Measurements from ENCODE around the gene ZNF586.
"Not testable (repeated sequence)": the region's sequence is repeated elsewhere in the genome, so short reads cannot be mapped to it uniquely, and the experiment has no call there.

The ZNF586 gene

DNA sequence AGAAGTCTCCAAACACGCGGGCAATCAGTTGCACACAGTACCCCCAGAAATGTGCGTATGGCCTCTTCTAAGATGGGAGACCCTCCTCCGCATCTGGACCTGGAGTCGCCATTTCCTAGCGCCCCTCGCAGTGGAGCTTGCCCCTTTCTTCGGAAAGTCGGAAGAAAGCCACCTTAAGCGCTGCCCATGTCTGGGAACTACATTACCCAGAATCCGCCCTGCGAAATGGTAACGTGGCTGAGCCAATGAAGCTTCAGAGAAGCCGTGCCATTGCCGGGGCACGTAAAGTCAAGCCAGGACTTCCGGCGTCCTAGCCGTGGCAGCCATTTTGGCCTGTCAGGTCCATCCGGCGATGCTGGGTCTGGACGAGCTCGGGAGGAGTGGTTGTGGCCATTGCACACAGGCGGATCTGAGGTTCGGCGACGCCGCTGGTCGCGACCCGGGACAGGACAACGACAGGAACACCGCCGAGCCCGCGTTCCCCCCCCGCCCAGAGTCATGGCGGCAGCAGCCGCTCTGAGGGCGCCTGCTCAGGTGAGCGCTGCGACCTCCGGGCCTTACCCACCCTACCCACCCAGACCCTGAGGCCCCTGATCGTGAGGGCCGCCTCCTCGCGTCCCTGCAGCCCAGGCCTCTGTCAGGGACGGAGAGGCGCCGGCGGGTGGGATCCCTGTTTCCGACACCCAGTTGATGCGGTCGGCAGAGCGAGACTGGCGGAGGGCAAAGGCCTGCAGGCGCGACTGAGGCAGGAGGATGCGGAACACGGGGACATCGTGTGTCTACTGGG lies at the start of gene ZNF586:
ZNF586 (plus strand) TSS at position 332 of the 787 bp plus-strand sequence; CDS start at position 499, 167 bp downstream.
- peak; percentile 91 for DNase-seq

DNA sequence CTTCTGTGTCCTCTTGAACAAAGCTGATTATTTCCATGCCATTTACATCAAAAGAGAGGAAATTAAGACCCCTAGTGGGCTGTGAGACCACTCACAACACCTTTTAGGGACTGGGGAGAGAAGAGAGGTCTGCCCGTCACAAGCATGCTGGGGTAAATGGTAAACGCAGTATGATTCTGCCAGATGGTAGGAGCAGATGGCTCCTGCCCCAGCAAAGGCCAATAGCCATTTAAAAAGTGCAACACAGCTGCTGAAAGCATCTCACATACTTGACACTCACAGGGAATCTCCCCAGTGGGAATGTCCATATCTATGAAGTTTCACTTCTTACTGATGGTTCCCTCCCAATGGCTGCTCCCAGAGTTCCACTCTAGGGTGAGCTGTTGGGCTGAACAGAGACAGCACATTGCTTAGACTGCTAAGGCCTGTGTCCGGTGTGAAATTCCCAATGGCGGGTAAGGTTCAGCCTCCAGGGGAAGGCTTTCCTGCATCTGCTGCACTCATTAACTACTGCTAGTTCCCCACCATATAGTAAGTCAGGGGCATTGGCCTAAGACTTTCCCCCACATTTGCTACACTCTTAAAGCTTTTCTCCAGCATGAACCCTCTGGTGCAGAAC lies 49.5 kb upstream of the ZNF586 start:
- DNase-seq = no peak

DNA sequence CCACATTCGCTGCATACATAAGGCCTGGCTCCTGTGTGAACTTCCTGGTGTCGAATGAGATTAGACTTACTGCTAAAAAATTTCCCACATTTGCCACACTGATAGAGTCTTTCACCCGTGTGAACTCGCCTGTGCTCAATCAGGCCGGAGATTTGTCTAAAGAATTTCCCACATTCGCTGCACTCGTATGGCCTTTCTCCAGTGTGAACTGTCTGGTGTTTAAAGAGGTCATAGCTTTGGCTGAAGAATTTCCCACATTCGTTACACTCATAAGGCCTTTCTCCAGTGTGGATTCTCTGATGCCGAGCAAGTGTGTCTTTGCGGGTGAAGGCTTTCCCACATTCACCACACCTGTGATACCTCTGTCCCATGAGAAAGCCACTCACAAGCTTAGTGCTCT lies 48.6 kb upstream of the ZNF586 start:
- no peak for DNase-seq

- DNase-seq = not testable (repeated sequence)
These were observed 31.2 kb upstream of the ZNF586 start for GRCh38 chr19:57738320-57738719.

- not testable (repeated sequence) for DNase-seq
These were observed 30.7 kb upstream of the ZNF586 start for GRCh38 chr19:57738770-57739169.

- peak; percentile 76 for DNase-seq
These were observed 22.6 kb upstream of the ZNF586 start, which contains the start of gene ZNF776 for GRCh38 chr19:57746580-57747471. TSS of gene ZNF776 (plus strand) at chr19:57746815. CDS start at chr19:57747059, 244 bp downstream.

DNA sequence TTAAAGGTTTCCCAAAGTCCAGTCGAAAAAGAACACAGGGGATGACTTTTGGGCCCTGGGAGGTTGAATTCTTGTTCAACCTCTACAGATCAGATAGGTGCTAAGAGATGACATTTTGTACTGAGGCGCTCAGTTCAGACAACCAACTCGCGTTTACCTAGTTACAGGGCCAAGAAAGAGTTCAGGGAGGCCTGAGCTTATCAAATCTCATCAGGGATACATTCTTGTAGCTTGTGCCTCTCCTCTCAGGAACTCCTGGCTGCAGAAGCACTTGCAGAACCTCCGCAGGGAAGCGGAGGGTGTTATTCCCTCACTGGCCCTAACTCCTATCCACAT lies 22.0 kb upstream of the ZNF586 start:
- DNase-seq = no peak

- DNase-seq = no peak
These were observed 21.4 kb upstream of the ZNF586 start for GRCh38 chr19:57748029-57748428.

GRCh38 chr19:57754091-57754673 lies 15.3 kb upstream of the ZNF586 start:
- DNase-seq = no peak

DNA sequence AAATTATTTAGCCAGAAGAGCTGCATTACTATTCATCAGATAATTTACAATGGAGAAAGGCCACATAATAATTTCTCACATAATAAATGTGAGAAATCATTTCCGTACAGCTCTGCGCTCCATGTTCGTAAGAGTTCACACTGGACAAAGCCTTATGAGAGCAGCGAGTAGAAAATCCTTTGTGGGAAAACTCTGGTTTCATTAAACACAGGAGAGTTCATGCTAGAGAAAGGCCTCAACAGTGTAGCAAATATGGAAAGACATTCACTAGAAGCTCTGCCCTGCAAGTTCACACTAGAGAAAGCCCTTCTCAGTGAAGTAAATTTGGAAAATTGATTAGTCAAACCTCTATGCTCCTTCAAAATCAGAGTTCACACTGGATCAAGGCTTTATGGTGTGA lies 14.4 kb upstream of the ZNF586 start:
- no peak for DNase-seq

DNA sequence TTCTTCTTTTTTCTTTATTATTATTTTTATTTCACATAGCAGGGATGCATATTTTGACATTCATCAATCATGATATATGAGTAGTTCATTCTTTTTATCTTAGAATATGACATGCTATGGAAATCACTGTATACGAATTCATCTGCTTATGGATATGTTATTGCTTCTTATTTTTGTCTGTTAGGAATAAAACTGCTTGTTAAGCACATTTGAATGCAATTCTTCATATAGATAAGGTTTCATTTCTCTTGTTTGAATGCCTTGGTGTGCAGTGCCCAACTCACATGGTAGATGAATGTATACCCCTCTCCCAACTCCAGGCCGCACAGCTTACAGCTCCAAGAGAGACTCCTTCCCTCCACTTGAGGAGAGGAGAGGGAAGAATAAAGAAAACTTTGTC lies 11.5 kb upstream of the ZNF586 start:
- no peak for DNase-seq

- DNase-seq = peak; percentile 37
These were observed 10.4 kb upstream of the ZNF586 start for GRCh38 chr19:57759096-57759495.

DNA sequence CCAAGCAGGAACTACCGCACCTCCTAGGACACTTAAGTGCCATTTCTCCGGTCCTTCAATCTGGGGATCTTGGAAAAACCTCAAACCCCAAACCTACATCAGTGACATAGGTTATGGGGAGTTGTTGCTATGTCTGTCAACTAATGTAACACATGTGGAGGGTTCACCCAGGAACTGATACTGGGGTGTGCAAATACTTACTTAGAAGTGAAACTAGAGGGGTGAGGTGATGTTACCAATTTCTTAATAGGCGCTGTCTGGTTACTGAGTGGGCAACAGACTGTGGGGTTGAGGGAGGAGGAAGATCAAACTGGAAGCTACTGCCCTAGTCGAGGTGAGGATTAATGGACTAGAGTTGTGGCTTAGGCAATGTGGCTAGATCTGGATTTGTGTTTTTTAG lies 1.9 kb downstream of the ZNF586 start:
- DNase-seq = no peak

DNA sequence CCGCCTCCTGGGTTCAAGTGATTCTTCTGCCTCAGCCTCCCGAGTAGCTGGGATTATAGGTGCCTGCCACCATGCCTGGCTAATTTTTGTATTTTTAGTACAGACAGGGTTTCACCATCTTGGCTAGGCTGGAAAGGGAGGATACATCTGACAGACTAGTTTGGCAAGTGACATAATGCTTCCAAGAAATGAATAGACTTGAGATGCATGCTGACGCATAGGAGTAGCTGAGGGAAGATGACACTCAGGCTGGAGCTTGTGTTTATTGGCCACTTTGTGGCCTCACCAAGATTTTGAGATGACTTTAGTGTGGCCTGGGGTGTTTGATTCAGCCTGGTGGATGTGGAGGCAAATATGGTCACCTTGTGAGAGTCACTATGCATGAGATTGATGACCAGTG lies 4.0 kb downstream of the ZNF586 start:
- DNase-seq = no peak

DNA sequence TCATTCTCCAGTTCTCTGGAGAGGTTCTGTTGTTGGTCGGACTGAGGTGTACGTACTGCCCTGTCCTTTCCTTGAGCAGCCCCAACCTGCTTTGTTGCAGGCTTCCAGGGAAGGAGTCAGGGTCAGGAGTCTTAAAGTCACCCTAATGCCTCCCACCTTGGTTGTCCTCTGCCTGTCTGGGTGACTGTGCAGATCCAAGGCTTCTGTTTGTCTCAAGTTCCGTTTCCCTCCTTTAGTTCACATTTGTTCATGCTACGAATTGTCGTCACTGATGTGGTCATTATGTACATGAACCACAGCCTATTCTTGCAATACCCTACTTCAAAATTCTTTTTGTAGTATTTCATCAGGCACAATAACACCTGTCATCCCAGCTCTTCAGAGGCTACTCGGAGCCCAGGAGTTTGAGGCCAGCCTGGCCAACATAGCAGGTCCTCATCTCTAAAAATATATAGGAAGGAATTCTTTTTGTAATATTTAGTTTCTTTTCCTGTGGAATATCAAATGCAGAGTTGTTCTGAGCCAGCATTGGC lies 7.4 kb downstream of the ZNF586 start:
- DNase-seq = no peak

GRCh38 chr19:57778336-57778735 lies 8.9 kb downstream of the ZNF586 start:
- no peak for DNase-seq

DNA sequence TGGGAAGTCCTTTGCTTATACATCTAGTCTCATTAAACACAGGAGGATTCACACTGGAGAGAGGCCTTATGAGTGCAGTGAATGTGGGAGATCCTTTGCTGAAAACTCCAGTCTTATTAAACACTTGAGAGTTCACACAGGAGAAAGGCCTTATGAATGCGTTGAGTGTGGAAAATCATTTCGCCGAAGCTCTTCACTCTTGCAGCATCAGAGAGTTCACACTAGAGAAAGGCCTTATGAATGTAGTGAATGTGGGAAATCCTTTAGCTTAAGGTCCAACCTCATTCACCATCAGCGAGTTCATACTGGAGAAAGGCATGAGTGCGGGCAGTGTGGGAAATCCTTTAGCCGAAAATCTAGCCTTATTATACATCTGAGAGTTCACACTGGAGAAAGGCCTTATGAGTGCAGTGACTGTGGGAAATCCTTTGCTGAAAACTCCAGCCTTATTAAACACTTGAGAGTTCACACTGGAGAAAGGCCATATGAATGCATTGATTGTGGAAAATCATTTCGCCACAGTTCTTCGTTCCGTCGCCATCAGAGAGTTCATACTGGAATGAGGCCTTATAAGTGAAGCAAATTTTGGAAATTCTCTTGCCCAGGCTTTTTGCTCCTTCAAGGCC lies 9.9 kb downstream of the ZNF586 start:
- no peak for DNase-seq

GRCh38 chr19:57786286-57786685 lies 16.8 kb downstream of the ZNF586 start:
- DNase-seq = no peak

- DNase-seq = no peak
These were observed 17.4 kb downstream of the ZNF586 start for GRCh38 chr19:57786906-57787305.

- no peak for DNase-seq
These were observed 18.7 kb downstream of the ZNF586 start for GRCh38 chr19:57788114-57788692.

- no peak for DNase-seq
These were observed 19.8 kb downstream of the ZNF586 start for GRCh38 chr19:57789288-57789687.

DNA sequence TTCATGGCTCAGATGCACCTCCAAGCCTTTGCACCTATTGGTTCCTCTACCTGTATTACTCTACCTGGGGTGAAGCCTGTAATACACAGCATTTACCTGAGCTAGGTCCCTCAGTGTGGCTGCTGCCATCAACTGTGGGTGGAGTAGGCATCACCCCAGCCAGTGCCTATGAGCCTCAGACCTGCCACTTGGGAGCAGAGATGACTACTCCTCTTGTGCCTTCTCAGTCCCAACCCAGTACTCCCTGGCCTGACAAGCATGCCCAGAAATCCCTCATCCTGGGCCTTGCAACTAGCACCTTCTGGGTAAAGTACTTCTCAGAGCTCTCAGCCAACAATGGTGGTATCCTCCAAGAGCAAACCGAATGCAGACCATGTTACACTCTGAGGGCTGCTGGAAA lies 27.1 kb downstream of the ZNF586 start:
- not testable (repeated sequence) for DNase-seq

Measured in DMS79 (cell line).